ENCODE measurements around the gene TMEM11.
A peak's percentile ranks its signal among the peaks of the same experiment; 100 is the strongest.

TMEM11 gene

GRCh38 chr17:21191698-21192097, 22.3 kb downstream of the TMEM11 start:
- TF ChIP-seq POLR2A (IDR thresholded peaks at IDR 0.05; ENCODE audit: low read length) (no peak), GATA1 (IDR thresholded peaks at IDR 0.05; ENCODE audit: low read depth, low read length) (no peak)
- DNase-seq, result no peak

- no peak for DNase-seq
- TF ChIP-seq GATA1 (IDR thresholded peaks at IDR 0.05; ENCODE audit: low read depth, low read length) (no peak), POLR2A (IDR thresholded peaks at IDR 0.05; ENCODE audit: low read length) (no peak)
These were observed 23.9 kb downstream of the TMEM11 start for GRCh38 chr17:21190078-21190477.

GRCh38 chr17:21189361-21189760, 24.6 kb downstream of the TMEM11 start:
- no peak for DNase-seq
- TF ChIP-seq GATA1 (IDR thresholded peaks at IDR 0.05; ENCODE audit: low read depth, low read length) (no peak), POLR2A (IDR thresholded peaks at IDR 0.05; ENCODE audit: low read length) (no peak)

- no peak for TF ChIP-seq POLR2A (IDR thresholded peaks at IDR 0.05; ENCODE audit: low read length)
- no peak for TF ChIP-seq GATA1 (IDR thresholded peaks at IDR 0.05; ENCODE audit: low read depth, low read length)
- no peak for DNase-seq
These were observed 27.4 kb downstream of the TMEM11 start for GRCh38 chr17:21186399-21187187.

- DNase-seq, result no peak
These were observed 28.9 kb downstream of the TMEM11 start for GRCh38 chr17:21185061-21185460.

GRCh38 chr17:21184570-21184969, 29.4 kb downstream of the TMEM11 start:
- TF ChIP-seq POLR2A (IDR thresholded peaks at IDR 0.05; ENCODE audit: low read length), result no peak
- no peak for TF ChIP-seq GATA1 (IDR thresholded peaks at IDR 0.05; ENCODE audit: low read depth, low read length)

More at GRCh38 chr17:21185061-21185460, 28.9 kb downstream of the TMEM11 start:
- TF ChIP-seq GATA1 (IDR thresholded peaks at IDR 0.05; ENCODE audit: low read depth, low read length) (no peak), POLR2A (IDR thresholded peaks at IDR 0.05; ENCODE audit: low read length) (no peak)

GRCh38 chr17:21183468-21183867, 30.5 kb downstream of the TMEM11 start:
- DNase-seq, result no peak
- TF ChIP-seq GATA1 (IDR thresholded peaks at IDR 0.05; ENCODE audit: low read depth, low read length) (no peak), POLR2A (IDR thresholded peaks at IDR 0.05; ENCODE audit: low read length) (no peak)

More at GRCh38 chr17:21184570-21184969, 29.4 kb downstream of the TMEM11 start:
- no peak for DNase-seq

GRCh38 chr17:21177854-21178600, 35.9 kb downstream of the TMEM11 start:
- no peak for DNase-seq
- TF ChIP-seq GATA1 (IDR thresholded peaks at IDR 0.05; ENCODE audit: low read depth, low read length) (no peak), POLR2A (IDR thresholded peaks at IDR 0.05; ENCODE audit: low read length) (no peak)

- DNase-seq, result no peak
- no peak for TF ChIP-seq POLR2A (IDR thresholded peaks at IDR 0.05; ENCODE audit: low read length)
- TF ChIP-seq GATA1 (IDR thresholded peaks at IDR 0.05; ENCODE audit: low read depth, low read length), result no peak
These were observed 36.6 kb downstream of the TMEM11 start for GRCh38 chr17:21177401-21177800.

GRCh38 chr17:21176773-21177395, 37.1 kb downstream of the TMEM11 start:
- TF ChIP-seq POLR2A (IDR thresholded peaks at IDR 0.05; ENCODE audit: low read length) (no peak), GATA1 (IDR thresholded peaks at IDR 0.05; ENCODE audit: low read depth, low read length) (no peak)

GRCh38 chr17:21174713-21175112, 39.2 kb downstream of the TMEM11 start:
- no peak for DNase-seq
- TF ChIP-seq POLR2A (IDR thresholded peaks at IDR 0.05; ENCODE audit: low read length) (no peak), GATA1 (IDR thresholded peaks at IDR 0.05; ENCODE audit: low read depth, low read length) (no peak)

More at GRCh38 chr17:21176773-21177395, 37.1 kb downstream of the TMEM11 start:
- no peak for DNase-seq

GRCh38 chr17:21174186-21174585, 39.8 kb downstream of the TMEM11 start:
- no peak for DNase-seq
- TF ChIP-seq POLR2A (IDR thresholded peaks at IDR 0.05; ENCODE audit: low read length) (no peak), GATA1 (IDR thresholded peaks at IDR 0.05; ENCODE audit: low read depth, low read length) (no peak)

- no peak for DNase-seq
- TF ChIP-seq GATA1 (IDR thresholded peaks at IDR 0.05; ENCODE audit: low read depth, low read length) (no peak), POLR2A (IDR thresholded peaks at IDR 0.05; ENCODE audit: low read length) (no peak)
These were observed 40.4 kb downstream of the TMEM11 start for GRCh38 chr17:21173543-21173942.

GRCh38 chr17:21172846-21173245, 41.1 kb downstream of the TMEM11 start:
- peak in 1 of 2 experiments; percentile 14 for DNase-seq
- TF ChIP-seq POLR2A (IDR thresholded peaks at IDR 0.05; ENCODE audit: low read length), result no peak

Data from erythroblast (primary cell).